Lung (tissue), 12 donors: Measurements from ENCODE around the gene BCAS3. TPM values are rescaled to one million over a fixed set of nuclear protein-coding genes. Genes with fewer than 3 reads are reported as not detected.
"Not testable (repeated sequence)": the region's sequence is repeated elsewhere in the genome, so short reads cannot be mapped to it uniquely, and the experiment has no call there.

ENCODE experiments used
- ATAC-seq: fragments of 200-7000 bp; cut with Tn5 transposase; one replicate; pipeline ENCODE4 v1.9.1; 2020; ENCODE audit warnings: moderate number of reproducible peaks; ENCODE audit not compliant: insufficient read depth, low FRiP score
- DNase-seq, 3 donors: peaks; one replicate each; pipeline ENCODE4 v3.0.0-alpha.2; 2013 to 2017
- H3K27ac ChIP-seq, 2 donors: one replicate each; pipeline ENCODE4 v1.5.1; 2013; ENCODE audit warnings: mild to moderate bottlenecking in 2 of 2, moderate library complexity in 2 of 2, control low read depth in 1 of 2, inconsistent platforms in 1 of 2, low read depth in 1 of 2, low read length in 1 of 2
- H3K27me3 ChIP-seq, 3 donors: one replicate each; pipeline ENCODE4 v1.5.1; 2013; ENCODE audit warnings: low read length in 2 of 3; ENCODE audit not compliant: control insufficient read depth in 3 of 3, insufficient read depth in 3 of 3
- H3K36me3 ChIP-seq, 4 donors: one replicate each; pipeline ENCODE4 v1.5.1; 2013; ENCODE audit warnings: low read length in 4 of 4, mild to moderate bottlenecking in 1 of 4, moderate library complexity in 1 of 4; ENCODE audit not compliant: control insufficient read depth in 4 of 4, insufficient read depth in 4 of 4
- H3K4me1 ChIP-seq, 5 donors: one replicate each; pipeline ENCODE4 v1.5.1; 2013; ENCODE audit warnings: low read length in 5 of 5, mild to moderate bottlenecking in 2 of 5, moderate library complexity in 1 of 5; ENCODE audit not compliant: control insufficient read depth in 5 of 5, insufficient read depth in 5 of 5
- H3K4me3 ChIP-seq: one replicate; pipeline ENCODE4 v1.5.1; 2013; ENCODE audit warnings: mild to moderate bottlenecking, control low read depth, moderate library complexity
- H3K9ac ChIP-seq, 2 donors: one replicate each; pipeline ENCODE4 v1.5.1; 2013; ENCODE audit warnings: low read length in 2 of 2, control low read depth in 1 of 2; ENCODE audit not compliant: insufficient read depth in 1 of 2
- H3K9me3 ChIP-seq, 4 donors: one replicate each; pipeline ENCODE4 v1.5.1; 2013; ENCODE audit warnings: low read length in 3 of 4, mild to moderate bottlenecking in 1 of 4, moderate library complexity in 1 of 4; ENCODE audit not compliant: control insufficient read depth in 4 of 4, insufficient read depth in 3 of 4
- WGBS, 2 donors: extraction: QIAGEN DNeasy Blood & Tissue Kit; methylation state at CpG; one replicate each; pipeline ENCODE4 v1.1.7; 2013; 5-methylcytosine and 5-hydroxymethylcytosine counted together
- polyA plus RNA-seq, 2 donors: library from polyadenylated mRNA; stranded (reverse); fragments of 200-250 nt; gene quantifications; one replicate each; pipeline ENCODE4 v1.2.1, GENCODE V29; 2013
- total RNA-seq, 2 donors: library from RNA; depleted of rRNA in 1 of 2; stranded (reverse); fragments of >200 nt in 1 of 2; gene quantifications; one replicate each; pipeline ENCODE4 v1.2.1, GENCODE V29; 2014 to 2021
- TF ChIP-seq, protein P1 (sequence below): IDR thresholded peaks from 2 replicates; pipeline ENCODE4 v1.5.1; 2012; ENCODE audit warnings: mild to moderate bottlenecking; ENCODE audit errors: control extremely low read depth, extremely low read depth
- donor health status: control.
- donor health status: control.
- donor health status: Bipolar disorder and iron deficiency.
- donor health status: healthy.
- donor health status: DM: yes; HTN: yes; CAD: no.

The BCAS3 gene
- total and polyA plus RNA-seq, 4 donors: 4.0 to 101 (median 20.3) TPM

DNA sequence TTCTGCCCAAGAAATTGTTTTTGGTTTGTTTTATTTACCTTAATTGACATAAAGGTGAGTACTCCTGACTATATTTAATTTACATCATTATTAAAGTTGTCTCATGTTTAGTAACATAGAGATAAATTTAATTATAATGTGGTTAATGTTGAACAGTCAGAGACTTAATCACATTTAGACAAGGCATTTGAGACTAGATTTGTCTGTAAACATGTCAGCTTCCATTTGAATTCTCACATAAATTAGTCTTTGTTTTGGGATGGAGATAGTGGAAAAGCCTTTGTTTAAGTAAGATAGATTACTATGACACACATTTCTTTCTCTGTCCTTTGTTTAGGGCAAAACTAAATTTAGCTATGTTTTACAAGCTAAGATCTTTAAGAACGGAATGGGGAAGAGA is 18.5 kb upstream of the BCAS3 start:
- Histone ChIP-seq H3K4me3 (no peak overlapping the region), H3K27ac (no peak overlapping the region), H3K9ac (no peak overlapping the region), H3K4me1 (peaks cover 0 to 1% (median 0%) of the 10 kb centered on the region in 5 donors), H3K27me3 (no peaks in the 10 kb centered on the region), H3K36me3 (peaks cover 6 to 11% (median 9%) of the 10 kb centered on the region in 4 donors), H3K9me3 (no peaks in the 10 kb centered on the region)
- WGBS, 2 donors: 70 to 72% methylated on average over 1 of the region's 1 CpG
- no peak for ATAC-seq
- DNase-seq: no peak
- TF ChIP-seq, protein P1, sequence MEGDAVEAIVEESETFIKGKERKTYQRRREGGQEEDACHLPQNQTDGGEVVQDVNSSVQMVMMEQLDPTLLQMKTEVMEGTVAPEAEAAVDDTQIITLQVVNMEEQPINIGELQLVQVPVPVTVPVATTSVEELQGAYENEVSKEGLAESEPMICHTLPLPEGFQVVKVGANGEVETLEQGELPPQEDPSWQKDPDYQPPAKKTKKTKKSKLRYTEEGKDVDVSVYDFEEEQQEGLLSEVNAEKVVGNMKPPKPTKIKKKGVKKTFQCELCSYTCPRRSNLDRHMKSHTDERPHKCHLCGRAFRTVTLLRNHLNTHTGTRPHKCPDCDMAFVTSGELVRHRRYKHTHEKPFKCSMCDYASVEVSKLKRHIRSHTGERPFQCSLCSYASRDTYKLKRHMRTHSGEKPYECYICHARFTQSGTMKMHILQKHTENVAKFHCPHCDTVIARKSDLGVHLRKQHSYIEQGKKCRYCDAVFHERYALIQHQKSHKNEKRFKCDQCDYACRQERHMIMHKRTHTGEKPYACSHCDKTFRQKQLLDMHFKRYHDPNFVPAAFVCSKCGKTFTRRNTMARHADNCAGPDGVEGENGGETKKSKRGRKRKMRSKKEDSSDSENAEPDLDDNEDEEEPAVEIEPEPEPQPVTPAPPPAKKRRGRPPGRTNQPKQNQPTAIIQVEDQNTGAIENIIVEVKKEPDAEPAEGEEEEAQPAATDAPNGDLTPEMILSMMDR: no peak

DNA sequence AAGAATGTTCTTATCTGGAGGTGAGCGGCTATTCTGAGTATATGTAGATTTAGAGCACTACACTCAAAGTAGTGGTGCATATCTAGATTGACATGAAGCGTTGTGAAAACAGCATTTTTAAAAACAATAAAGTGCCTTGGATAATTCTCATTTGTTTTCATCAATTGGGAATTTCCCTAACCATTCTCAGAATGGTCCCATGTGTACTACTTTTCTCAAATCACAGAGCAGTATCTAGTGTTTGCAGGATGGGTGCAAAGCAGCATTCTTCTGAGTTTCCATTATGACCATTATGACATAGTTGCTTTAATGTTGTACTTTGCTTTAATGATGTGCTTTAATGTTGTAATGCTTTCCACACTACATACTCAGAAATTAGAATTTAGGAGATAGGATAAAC is 16.2 kb upstream of the BCAS3 start:
- H3K4me1 ChIP-seq: peaks cover 0 to 1% (median 0%) of the 10 kb centered on the region in 5 donors
- H3K27ac ChIP-seq: no peak overlapping the region
- no peaks in the 10 kb centered on the region for H3K9me3 ChIP-seq
- no peak overlapping the region for H3K9ac ChIP-seq
- ATAC-seq (no peak), DNase-seq (no peak)
- H3K4me3 ChIP-seq: no peak overlapping the region
- H3K36me3 ChIP-seq: peaks cover 10 to 18% (median 15%) of the 10 kb centered on the region in 4 donors
- TF ChIP-seq, protein P1: no peak
- 90 to 94% methylated on average over 2 of the region's 2 CpGs for WGBS, 2 donors
- no peaks in the 10 kb centered on the region for H3K27me3 ChIP-seq

DNA sequence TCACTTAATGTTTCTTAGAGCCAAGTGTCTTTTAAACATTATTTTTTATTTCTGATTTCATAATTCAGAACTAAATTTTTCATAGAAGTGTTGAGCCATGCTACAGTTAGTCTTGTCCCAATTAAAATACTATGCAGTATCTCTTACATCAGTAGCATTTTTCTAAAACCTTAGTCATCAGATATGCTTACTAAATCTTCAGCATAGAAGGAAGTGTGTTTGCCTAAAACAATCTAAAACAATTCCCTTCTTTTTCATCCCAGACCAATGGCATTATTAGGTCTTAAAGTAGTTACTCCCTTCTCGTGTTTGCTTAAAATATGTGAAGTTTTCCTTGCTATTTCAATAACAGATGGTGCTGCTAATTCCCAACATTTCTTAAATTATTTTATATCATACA is 13.6 kb upstream of the BCAS3 start:
- 81 to 91% methylated on average over 1 of the region's 1 CpG for WGBS, 2 donors
- H3K4me1 ChIP-seq: peaks cover 0 to 1% (median 0%) of the 10 kb centered on the region in 5 donors
- DNase-seq (no peak), ATAC-seq (no peak)
- H3K27ac ChIP-seq: no peak overlapping the region
- no peak overlapping the region for H3K4me3 ChIP-seq
- H3K36me3 ChIP-seq: peaks cover 9 to 15% (median 15%) of the 10 kb centered on the region in 4 donors
- no peak overlapping the region for H3K9ac ChIP-seq
- TF ChIP-seq, protein P1: no peak
- no peaks in the 10 kb centered on the region for H3K9me3 ChIP-seq
- no peaks in the 10 kb centered on the region for H3K27me3 ChIP-seq

DNA sequence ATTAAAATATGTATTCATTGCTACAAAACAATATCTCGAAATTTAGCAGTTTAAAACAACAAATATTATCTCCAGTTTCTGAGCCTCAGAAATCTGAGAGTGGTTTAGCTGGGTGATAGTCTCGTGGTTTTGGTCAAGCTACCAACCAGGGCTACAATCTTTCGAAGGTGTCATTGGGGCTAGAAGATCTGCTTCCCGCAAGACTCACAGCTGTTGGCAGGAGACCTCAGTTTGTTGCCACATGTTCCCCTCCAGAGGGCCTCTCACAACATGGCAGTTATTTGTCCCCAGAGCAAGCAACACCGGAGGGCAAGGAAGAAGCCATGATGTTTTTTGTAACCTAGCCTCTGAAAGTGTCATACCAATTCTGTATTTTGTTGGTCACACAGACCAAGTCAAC is 12.0 kb upstream of the BCAS3 start:
- Histone ChIP-seq H3K27ac (no peak overlapping the region), H3K9me3 (no peaks in the 10 kb centered on the region), H3K4me1 (no peaks in the 10 kb centered on the region), H3K36me3 (peaks cover 9 to 15% (median 12%) of the 10 kb centered on the region in 4 donors), H3K27me3 (no peaks in the 10 kb centered on the region), H3K4me3 (no peak overlapping the region), H3K9ac (no peak overlapping the region)
- no peak for ATAC-seq
- TF ChIP-seq, protein P1: no peak
- DNase-seq: no peak
- 84 to 91% methylated on average over 5 of the region's 5 CpGs for WGBS, 2 donors

DNA sequence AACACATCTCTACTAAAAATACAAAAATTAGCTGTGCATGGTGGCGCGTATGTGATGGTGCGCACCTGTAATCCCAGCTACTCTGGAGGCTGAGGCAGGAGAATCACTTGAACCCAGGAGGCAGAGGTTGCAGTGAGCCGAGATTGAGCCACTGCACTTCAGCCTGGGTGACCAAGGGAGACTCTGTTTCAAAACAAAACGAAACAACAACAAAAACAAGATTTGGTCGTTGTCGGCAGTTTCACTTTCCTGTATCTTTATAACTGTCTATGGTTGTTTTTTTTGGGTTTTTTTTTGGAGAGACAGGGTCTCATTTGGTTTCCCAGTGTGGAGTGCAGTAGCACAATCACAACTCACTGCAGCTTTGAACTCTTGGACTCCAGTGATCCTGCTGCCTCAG is 8.9 kb upstream of the BCAS3 start:
- not testable (repeated sequence) for H3K27me3 ChIP-seq, H3K27ac ChIP-seq, ATAC-seq, H3K9ac ChIP-seq, H3K4me1 ChIP-seq, H3K36me3 ChIP-seq, H3K4me3 ChIP-seq, H3K9me3 ChIP-seq, DNase-seq
- 89 to 91% methylated on average over 7 of the region's 7 CpGs for WGBS, 2 donors
